GM21360 (cell line): Measurements from ENCODE around the gene TANGO2.

Source experiments
- ATAC-seq: cut with Tn5 transposase; IDR thresholded peaks from one replicate; pipeline ENCODE4 v1.9.1; 2021; ENCODE audit warnings: mild to moderate bottlenecking, moderate library complexity; ENCODE audit not compliant: unreplicated experiment

The TANGO2 gene

GRCh38 chr22:20113551-20114310, 92.8 kb downstream of the TANGO2 start:
- no peak for ATAC-seq

DNA sequence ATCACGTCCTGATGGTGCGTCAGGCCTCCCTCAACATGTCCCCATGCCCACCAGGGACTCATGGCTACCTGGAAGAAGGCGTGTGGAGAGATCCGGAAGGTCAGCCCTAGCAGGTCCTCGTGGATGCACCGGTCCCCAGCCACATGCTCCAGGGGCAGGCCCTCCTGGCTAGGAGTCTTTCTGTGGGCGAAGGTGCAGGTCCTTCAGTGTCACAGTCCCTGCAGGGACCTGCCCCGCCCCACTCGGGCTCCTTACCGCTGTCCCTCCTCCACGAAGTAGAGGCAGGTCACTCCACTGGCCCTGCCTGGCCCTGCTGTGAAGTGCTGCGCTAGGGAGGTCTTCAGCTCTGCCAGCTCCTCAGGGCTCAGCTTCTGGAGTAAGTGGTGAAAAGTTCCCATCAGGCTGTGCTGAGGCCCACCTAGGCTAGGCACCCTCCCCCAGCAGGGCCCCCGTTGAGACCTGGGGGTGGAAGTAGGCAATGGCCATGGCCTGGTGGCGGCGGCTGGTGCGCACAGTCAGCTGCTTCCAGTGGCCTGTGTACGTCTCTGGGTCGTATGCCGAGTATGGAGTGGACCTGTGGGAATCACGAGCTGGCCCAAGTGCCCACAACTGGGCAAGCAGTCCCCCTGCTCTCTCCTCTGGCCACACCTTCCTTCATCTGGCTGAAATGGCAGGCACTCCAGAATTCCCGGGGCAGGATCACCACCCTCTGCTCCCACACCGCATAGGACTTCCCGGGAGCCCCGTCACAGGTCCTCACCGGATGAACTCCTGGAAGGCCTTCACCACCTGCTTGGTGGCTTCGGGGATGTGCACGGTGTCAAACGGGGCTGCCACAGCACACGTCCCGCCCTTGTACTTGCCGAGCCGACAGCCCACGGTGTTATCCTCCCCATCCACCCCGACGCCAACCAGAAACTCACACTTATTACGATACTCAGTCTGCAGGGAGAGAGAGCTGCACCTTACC, 93.9 kb downstream of the TANGO2 start:
- ATAC-seq = no peak

DNA sequence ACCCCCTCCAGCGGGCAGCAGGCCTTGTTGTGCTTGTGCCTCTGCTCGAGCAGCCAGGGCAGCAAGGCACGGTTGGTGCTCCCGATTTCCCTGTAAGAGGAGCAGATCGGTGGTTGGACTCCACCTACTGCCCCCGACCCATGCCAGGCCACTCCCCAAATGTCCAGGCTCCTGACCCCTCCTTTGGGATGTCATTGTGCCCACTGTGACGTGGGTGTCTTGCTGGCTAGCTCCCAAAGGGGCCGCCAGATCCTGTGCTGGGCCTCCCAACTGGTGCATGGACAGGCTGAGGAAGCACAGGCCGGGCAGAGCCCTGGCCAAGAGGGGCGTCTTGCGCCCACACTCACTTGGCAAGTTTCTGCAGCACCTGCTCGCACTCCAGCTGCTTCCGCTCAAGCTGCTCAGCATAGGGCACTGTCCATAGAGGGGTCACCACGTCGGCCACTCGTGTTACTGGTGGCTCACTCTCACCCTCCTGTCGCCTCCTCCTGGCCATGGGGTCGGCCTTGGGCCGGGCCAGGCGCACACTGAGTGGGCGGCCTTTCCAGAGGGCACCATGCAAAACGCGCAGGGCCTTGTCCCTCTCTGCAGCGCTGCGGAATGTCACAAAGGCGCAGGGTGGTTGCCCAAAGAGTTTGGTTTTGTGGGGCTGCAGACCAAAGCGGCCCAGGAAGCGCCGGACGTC, 94.9 kb downstream of the TANGO2 start, which contains the start of gene RANBP1:
RANBP1 (plus strand) TSS at position 414 of the 685 bp plus-strand sequence; CDS start at position 495, 81 bp downstream.
- no peak for ATAC-seq

GRCh38 chr22:20116376-20116950, 95.6 kb downstream of the TANGO2 start:
- ATAC-seq = no peak
